Hindlimb muscle (tissue), 1 donor: ENCODE results near the gene MRPL46. TPM values are rescaled to one million over a fixed set of nuclear protein-coding genes. Genes with fewer than 3 reads are reported as not detected.

ENCODE experiments used
- DNase-seq: peaks from one replicate; pipeline ENCODE4 v3.0.0-alpha.2; 2013
- polyA plus RNA-seq: library from polyadenylated mRNA; unstranded; fragments of 120-200 nt; gene quantifications from one replicate; pipeline ENCODE4 v1.2.1, GENCODE V29; 2013; ENCODE audit not compliant: insufficient read length

Gene MRPL46
- 23.4 TPM for polyA plus RNA-seq

- DNase-seq, result peak; percentile 94
Measured at GRCh38 chr15:88467073-88467934, at the start of gene MRPL46, which contains the start of gene MRPS11. TSS of gene MRPL46 (minus strand) at chr15:88467388. CDS start at chr15:88467377, 11 bp downstream. TSS of gene MRPS11 (plus strand) at chr15:88467708. CDS start at chr15:88467718, 10 bp downstream.

- DNase-seq, result no peak
Measured at GRCh38 chr15:88513195-88513594, 46.0 kb upstream of the MRPL46 start.

- DNase-seq, result no peak
Measured at GRCh38 chr15:88512601-88513000, 45.4 kb upstream of the MRPL46 start.

- DNase-seq, result no peak
Measured at GRCh38 chr15:88512078-88512477, 44.9 kb upstream of the MRPL46 start.

GRCh38 chr15:88511161-88511560 lies 44.0 kb upstream of the MRPL46 start:
- no peak for DNase-seq

- no peak for DNase-seq
Measured at GRCh38 chr15:88509964-88510363, 42.8 kb upstream of the MRPL46 start.

- DNase-seq, result no peak
Measured at GRCh38 chr15:88509321-88509720, 42.1 kb upstream of the MRPL46 start.

GRCh38 chr15:88506628-88507027 lies 39.4 kb upstream of the MRPL46 start:
- no peak for DNase-seq

GRCh38 chr15:88505721-88506120 lies 38.5 kb upstream of the MRPL46 start:
- no peak for DNase-seq

GRCh38 chr15:88504445-88504844 lies 37.3 kb upstream of the MRPL46 start:
- no peak for DNase-seq

- no peak for DNase-seq
Measured at GRCh38 chr15:88498996-88499395, 31.8 kb upstream of the MRPL46 start.

GRCh38 chr15:88497109-88497765 lies 30.0 kb upstream of the MRPL46 start:
- no peak for DNase-seq

GRCh38 chr15:88493844-88494243 lies 26.7 kb upstream of the MRPL46 start:
- DNase-seq, result no peak

- no peak for DNase-seq
Measured at GRCh38 chr15:88491158-88491557, 24.0 kb upstream of the MRPL46 start.

GRCh38 chr15:88490036-88490435 lies 22.8 kb upstream of the MRPL46 start:
- DNase-seq, result no peak

- DNase-seq, result no peak
Measured at GRCh38 chr15:88489321-88489720, 22.1 kb upstream of the MRPL46 start.

GRCh38 chr15:88487796-88488523 lies 20.8 kb upstream of the MRPL46 start:
- no peak for DNase-seq

GRCh38 chr15:88487178-88487795 lies 20.1 kb upstream of the MRPL46 start:
- DNase-seq, result no peak

- no peak for DNase-seq
Measured at GRCh38 chr15:88484682-88485331, 17.6 kb upstream of the MRPL46 start.

- no peak for DNase-seq
Measured at GRCh38 chr15:88482263-88482662, 15.1 kb upstream of the MRPL46 start.

GRCh38 chr15:88480981-88481380 lies 13.8 kb upstream of the MRPL46 start:
- no peak for DNase-seq

- DNase-seq, result no peak
Measured at GRCh38 chr15:88479169-88479568, 12.0 kb upstream of the MRPL46 start.
